GM12874 (cell line): ENCODE results near the gene FAIM2.

Experiments used
- CTCF ChIP-seq: IDR thresholded peaks from 2 replicates; pipeline ENCODE4 v1.5.1; 2011; ENCODE audit warnings: low read depth, mild to moderate bottlenecking, control low read depth, low read length, moderate library complexity; ENCODE audit not compliant: insufficient read depth

FAIM2 gene

DNA sequence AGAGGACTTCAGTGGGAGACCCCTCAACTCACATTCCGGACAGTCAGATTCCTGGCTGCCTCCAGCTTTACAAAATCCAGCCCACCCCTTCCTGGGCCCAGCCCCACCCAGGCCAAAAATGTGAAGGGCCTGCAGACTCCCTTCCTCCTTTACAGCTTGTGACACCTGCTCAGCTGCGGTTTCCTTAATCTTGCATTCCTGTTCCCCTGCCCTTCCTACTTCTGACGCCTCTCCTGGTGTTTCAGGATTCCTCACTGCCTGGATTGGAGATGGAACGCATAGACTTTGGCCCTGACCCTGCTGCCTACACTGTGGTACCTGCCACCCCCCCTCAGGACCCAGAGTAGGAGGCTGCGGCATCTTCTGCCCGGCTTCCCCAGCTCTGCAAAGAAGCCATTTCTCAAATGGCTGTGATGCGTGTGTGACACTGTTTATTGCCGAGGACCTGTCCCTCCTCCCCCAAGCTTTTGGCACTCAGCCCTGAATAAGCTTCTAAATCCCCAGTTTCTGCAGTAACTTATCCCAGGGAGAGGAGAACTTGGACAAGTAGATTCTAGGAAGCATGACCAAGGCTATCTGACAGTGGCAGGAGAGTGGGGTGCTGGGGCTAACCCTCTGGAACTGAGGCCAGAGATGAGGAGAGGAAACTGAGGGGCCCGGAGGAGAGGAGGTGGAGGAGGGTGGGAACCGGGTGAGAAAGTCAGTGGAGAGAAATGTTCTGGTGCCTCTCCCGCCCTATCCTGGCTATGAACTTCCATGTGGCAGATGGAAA lies 35.9 kb downstream of the FAIM2 start:
- TF ChIP-seq CTCF: no peak

- TF ChIP-seq CTCF: peak; percentile 98
These were observed 36.7 kb downstream of the FAIM2 start for GRCh38 chr12:49866859-49867569.

- no peak for TF ChIP-seq CTCF
These were observed 37.9 kb downstream of the FAIM2 start for GRCh38 chr12:49865782-49866135.

DNA sequence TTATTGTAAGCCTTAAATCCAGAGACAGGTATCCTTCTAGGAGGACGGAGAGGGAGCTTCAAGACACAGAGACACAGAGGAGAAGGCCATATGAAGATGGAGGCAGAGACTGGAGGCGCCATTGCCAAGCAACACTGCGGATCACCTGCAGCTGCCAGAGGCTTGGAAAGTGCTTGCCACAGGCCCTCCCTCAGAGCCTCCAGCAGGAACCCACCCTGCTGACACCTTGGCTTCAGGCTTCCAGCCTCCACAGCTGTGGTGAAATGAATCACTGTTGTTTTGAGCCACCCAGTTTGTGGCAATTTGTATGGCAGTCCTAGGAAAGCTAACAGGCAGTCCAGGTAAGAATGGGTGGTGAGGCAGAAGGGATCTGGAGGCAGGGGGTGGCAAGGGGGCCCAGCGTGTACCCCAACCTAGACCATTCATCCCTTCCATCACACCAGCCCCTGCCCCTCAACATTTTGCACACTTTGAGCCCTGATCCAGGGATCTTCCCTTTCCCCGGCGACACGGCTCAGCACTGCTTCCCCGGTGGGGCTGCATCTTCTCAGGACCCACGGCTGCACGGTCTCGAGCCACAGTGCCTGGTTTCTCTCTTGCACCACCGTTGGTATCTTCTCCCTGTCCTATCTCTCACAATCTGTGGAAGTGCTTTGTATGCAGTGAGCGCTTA lies 38.5 kb downstream of the FAIM2 start:
- TF ChIP-seq CTCF: no peak

- TF ChIP-seq CTCF: no peak
These were observed 39.0 kb downstream of the FAIM2 start for GRCh38 chr12:49864798-49865090.

DNA sequence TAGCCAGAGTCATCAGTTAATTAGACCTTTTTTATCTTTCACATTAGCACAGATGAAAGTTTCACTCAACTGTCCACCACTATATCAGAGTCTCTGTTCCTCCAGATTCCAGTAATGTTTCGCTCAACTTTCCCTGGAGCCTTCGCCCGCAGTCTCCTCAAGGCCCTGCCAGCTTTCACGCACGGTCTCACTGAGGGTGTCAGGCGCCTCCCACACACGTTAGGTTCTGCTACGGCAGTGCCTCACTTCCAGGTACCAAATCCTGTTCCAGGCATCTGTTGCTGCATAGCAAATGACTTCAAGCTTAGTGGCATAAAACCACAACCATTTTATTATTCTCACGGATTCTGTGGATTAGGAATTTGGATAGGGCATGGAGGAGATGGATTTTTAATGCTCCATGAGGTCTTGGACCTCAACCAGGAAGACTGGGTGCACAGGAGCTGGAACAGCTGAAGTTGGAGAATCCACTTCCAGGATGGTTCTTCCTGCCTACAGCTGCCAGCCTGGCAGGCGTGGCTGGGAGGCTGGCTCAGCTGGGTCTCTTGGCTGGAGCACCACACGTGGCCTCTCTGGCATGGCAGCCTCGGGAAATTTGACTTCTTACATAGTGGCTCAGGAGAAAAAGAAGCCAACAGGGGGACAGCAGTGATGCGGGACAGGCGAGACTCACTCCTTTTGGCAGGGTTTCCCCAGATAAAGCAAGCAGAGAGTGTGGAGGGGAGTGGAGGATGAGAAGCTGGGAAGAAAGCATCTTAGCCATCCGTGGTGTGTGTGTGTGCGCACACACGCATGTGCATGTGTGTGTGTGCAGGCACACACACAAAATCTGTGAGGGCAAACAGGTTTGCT lies 39.5 kb downstream of the FAIM2 start:
- TF ChIP-seq CTCF: no peak

- TF ChIP-seq CTCF: no peak
These were observed 48.7 kb downstream of the FAIM2 start for GRCh38 chr12:49854976-49855375.
